T1000 (cell line): ENCODE data around the gene NUAK1.
"Not testable (repeated sequence)": the region's sequence is repeated elsewhere in the genome, so short reads cannot be mapped to it uniquely, and the experiment has no call there.

ENCODE experiments used
- DNase-seq: peaks from one replicate; lab custom pipeline; 2025; ENCODE audit warnings: mixed read lengths; lab: John Stamatoyannopoulos, UW

The NUAK1 gene

DNA sequence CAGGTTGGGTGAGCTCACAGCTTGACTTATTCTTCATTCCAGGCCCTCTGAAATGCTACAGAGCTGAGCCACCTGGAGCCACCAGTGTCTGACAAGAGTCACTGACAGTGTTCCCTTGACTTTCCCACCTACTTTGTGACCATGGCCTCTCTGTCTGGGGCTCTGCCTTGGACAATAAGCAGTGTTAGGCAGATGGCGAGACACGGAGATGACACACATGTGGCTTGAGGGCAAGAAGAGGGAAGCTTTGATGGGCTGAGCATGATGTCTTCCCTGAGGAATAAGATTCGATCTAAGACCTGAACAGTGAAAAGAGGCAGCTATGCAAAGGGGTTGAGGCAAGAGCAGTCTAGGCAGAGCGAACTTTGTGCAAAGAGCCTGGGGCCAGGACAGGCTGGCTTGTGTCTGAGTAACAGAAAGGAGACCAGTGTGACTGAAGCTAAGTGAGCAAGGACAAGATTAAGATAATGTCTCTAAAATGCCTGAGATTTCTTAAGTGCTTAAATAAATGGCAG, 105.5 kb downstream of the NUAK1 start:
- DNase-seq: no peak

DNA sequence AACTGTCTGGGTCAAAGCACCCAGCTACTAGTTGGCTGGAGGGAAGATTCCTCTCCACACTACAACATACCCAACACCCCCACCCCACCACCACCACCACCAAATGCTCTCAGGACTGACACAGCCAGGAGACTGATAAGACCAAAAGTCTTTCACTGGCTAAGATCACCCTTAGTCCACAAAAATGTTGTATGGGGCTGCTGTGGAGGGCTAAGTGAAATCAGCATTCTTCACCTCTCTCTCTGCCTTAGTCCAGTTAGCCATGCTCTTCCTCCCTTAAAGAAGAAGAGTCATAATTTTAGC, 106.2 kb downstream of the NUAK1 start:
- DNase-seq: no peak

DNA sequence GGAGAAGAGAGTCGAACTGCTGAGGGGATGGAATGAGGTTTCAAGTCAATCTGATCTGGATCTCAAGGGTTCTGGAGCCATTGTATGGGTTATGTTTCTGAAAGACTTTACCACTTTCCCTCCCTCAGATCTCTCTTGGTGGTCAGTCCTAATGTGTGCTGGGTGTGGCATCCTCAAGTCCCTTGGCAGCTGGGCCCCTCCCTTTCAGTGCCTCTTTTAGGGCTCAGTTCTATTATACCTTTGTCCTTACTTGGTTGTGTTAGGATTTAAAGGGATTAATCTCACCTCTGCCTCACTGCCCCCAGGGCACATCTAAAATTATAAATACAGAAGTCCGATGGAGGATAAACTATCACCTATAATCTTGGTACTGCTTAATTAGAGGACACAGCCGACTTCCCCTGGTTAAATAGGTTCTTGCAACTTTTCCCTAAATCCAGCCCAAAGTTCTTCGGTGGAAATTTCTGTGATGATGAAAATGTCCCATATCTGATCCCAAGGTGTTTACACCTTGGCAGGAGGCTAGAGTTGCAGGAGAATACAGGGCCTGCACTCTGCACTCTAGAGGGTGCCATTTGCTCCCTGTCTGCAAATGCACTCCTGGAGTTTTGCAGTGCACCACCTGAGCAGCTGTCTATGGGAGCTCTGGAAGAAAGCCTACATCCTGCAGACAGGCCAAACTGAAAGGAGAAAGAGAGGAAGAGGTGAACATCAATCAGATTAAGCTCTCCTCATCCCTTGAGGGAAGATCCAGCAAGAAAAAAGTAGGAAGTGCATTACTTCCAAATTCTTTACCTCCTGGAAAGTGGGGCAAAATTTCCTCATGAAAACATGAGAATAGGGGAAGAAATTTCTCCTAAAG, 106.8 kb downstream of the NUAK1 start:
- no peak for DNase-seq

DNA sequence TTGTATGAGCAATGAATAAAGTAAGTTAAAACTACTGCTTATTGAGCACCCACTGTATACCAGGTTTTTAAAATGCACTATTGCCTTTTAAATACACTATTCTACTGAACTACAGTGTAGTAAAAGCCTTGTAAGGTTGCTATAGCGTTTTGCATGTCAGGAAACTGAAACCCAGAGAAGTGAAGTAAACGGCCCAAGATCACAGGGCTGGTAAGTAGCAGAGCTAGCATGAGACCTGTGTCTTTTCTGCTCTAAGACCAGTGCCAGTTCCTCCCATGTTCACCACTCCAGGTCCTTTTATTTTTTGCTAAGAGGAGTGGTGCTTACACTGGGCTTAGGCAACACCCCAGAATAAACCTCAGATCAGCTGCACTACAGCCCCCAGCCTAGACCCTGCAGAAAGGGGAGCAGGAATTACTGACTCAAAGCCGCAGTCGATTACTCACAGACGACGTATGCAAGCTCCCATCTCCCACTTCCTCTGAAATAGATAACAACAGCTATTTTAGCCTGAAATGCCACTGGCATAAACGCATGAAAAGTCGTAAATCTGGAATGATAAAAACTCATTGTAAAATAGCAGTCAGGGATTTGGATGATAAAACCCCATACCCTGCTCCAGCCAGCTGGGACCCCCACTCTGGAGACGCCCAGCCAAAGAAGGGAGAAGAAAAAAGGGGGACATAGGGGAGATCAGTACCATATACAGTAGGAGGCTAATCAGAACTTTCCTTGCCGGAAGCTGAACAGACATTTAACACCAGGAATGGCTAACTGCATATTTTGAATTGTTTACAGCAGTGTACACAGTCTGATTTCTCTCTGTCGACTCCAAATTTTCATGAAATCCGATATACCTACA, 108.3 kb downstream of the NUAK1 start:
- DNase-seq: peak; percentile 56

DNA sequence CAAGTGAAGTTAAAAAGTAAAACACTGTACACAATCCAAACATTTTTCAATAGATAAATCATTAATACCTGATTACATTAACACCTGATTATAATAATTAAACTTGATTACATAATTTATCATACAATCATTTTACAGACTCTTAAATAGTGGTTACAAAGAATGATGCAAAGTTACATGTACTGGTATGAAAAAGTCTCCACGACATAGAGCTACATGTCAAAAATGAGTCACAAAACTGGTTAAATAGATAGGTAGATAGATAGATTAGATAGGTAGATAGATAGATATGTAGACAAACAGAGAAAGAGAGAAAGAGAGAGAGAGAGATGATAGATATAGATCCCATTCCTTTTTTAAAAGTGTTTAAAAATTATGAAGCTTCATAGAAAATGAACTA, 109.2 kb downstream of the NUAK1 start:
- DNase-seq: no peak

DNA sequence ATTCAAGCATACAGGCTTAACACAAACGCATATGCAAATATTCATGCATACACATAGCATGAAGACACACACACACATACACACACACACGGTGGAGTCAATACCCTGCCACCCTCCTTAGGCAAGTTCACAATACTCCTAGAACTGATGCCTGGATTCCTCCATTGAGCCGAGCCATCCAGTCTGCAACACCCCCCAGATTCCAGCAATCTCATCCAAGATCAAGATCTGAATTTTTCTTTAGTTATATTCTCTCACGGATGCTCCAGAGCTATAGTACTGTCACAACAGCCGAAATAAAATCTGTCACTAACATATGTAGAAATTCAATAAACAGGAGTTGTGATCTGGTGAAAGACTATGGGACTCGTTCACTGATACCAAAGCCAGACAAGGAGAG, 110.8 kb downstream of the NUAK1 start:
- no peak for DNase-seq

DNA sequence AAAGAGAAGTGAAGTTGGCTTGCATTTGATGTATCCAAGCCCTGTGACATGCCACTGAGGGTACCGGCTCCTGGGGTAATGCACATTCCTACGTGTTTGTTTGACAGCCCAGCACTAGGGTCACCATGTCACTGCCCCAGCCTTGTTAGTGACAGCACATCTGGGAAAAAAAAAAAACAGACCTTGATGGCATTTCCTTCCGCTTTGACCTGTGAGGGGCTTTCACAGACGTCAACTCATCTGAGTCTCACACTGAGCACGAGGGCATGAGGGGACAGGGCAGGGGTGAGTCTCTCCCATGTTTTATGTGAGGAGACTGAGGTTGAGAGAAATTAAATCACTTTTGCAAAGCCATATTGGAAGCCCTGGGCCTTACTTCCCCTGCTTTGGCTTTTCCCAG, 111.5 kb downstream of the NUAK1 start:
- DNase-seq: no peak

DNA sequence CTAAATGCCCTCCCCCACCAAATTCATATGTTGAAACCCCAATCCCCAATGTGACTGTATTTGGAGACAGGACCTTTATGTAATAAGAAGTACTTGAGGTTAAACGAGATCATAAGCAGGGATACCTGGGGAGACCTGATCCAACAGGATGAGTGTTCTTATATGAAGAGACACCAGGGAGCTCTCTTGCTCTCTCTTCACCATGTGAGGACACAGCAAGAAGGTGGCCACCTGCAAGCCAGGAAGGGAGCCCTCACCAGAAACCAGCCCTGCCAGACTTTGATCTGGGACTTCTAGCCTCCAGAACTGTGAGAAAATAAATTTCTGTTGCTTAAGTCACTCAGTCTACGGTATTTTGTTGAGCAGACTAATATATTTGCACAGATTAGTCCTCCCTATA, 113.6 kb downstream of the NUAK1 start:
- DNase-seq: no peak

DNA sequence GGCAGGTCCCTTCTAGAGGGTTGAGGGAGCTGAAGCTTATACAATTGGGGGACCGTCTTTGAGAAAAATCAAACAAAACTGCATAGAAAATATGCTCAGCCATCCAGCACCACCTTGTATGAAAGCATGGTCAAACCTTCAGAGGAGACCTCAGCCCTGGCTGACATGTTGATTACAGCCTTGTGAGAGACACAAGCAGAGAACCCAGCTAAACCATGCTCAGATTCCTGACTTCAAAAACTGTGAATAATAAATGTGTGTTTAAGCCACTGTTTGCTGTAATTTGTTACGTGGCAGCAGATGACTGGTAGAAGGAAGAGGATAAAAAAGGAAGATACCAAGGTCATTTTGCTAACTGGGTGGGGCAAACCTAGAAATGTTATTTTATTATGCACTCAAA, 115.7 kb downstream of the NUAK1 start:
- DNase-seq: no peak

DNA sequence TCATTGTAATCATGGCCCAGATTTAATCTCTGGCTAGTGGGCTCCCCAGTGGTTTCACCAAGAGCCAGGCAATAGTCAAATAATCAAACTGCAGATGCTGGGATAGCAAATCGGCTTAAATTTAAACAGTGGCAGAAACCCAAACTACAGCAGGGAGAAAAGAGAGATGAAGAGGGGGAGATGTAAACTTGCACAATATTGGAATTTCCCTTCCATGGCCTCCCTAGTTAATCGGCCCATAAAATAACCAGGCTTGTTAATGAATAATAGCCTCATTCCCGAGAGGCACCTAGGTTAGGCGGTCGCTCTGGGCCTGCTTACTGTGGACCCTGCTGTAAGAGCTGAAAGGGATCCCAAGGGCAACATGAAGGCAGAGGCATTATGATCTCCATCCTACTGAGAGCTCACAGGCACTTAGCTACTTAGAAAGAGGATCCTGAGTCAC, 116.2 kb downstream of the NUAK1 start:
- peak; percentile 21 for DNase-seq

DNA sequence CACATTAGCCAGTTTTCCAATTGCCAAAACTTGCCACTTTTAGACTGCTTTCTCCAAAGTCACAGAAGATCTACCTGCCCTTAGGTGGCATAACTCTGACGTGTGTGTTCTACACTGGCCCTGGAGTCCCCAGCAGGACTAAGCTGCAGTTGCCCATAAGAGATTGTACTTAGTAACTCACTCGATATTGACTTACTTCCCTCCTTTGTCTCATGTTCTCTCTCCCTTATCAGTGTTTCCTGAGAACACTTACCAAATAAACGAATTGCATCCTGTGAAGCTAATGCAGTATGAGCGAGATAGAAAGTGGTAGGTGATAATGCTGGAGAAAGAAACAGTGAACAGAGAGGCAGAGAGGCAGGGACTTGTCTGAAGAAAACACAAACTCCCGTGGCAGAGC, 117.2 kb downstream of the NUAK1 start:
- no peak for DNase-seq

DNA sequence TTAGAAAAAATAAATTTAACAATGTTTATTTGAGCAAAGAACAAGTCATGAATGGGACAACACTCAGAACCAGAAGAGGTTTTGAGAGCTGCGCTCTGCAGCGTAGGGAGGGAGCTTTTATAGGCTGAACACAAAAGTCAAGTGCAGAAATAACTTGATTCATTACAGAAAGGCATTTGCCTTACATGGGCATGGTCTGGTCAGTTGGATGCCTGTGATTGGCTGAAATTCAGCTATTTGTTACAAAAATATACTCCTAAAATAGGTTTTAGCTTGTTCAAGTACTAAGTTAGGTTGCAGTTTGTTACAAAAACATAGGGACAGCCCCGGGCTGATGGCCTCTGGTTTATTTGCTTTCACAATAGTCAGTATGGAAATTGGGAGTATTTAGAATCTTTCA, 118.0 kb downstream of the NUAK1 start:
- DNase-seq: no peak

DNA sequence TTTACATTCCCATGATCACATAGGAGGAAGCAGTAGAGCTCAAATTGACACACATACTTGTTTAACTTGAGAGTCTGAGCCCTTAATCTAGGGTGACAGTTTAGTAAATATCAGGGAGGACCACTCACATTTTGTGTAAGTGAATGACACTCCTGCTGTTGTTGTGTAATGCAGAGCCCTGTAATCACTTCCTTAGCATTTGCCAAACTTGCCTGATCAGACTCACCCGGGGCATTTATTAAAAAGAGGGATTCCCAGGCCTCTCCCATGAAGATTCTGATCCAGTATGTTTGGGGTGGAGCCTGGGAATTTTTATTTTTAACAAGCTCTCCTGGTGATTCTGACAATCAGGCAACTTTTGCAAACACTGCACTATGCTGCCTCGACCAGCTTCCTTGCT, 119.6 kb downstream of the NUAK1 start:
- DNase-seq: no peak

DNA sequence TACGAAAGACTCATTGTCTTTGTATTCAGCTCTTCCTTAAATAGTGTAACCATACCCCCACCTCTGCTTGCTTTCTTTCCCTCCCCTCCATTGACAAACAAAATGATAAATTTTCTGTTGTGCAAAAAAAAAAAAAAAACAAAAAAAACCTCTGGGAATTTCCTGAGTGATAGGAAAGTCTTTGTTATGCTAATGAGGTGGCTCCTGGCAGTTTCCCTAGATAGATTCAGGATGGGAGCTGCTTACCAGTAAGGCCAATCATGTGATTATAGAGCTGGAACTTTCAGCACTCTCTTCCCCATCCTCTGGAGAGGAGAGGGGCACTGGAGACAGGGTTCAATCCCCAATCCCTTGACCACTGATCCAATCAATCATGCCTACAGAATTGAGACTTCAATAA, 120.5 kb downstream of the NUAK1 start:
- DNase-seq: no peak

DNA sequence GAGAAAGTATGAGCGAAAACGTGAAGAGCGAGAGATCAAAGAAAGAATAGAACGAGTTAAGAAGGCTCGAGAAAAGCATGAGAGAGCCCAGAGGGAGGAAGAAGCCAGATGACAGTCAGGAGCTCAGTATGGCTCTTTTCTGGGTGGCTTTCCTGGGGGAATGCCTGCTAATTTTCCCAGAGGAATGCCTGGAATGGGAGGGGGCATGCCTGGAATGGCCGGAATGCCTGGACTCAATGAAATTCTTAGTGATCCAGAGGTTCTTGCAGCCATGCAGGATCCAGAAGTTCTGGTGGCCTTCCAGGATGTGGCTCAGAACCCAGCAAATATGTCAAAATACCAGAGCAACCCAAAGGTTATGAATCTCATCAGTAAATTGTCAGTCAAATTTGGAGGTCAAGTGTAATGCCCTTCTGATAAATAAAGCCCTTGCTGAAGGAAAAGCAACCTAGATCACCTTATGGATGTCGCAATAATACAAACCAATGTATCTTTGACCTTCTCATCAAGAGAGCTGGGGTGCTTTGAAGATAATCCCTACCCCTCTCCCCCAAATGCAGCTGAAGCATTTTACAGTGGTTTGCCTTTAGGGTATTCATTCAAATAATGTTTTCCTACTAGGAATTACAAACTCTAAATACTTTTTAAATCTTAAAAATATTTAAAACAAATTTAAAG, 122.0 kb downstream of the NUAK1 start:
- not testable (repeated sequence) for DNase-seq

DNA sequence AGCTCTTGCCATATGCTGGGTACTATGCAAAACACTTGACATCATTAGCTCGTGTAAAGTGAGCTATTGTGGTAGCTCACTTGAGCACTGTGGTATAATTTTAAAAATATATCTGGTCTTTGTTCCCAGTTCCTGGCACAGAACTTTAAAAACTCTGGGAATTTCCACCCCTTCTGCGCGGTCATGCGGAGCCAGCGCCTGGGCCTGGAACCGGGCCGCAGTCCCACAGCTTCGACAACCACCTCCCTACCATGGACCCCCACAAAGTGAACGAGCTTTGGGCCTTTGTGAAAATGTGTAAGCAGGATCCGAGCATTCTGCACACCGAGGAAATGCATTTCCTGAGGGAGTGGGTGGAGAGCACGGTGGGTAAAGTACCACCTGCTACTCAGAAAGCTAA, 123.1 kb downstream of the NUAK1 start:
- DNase-seq: no peak

DNA sequence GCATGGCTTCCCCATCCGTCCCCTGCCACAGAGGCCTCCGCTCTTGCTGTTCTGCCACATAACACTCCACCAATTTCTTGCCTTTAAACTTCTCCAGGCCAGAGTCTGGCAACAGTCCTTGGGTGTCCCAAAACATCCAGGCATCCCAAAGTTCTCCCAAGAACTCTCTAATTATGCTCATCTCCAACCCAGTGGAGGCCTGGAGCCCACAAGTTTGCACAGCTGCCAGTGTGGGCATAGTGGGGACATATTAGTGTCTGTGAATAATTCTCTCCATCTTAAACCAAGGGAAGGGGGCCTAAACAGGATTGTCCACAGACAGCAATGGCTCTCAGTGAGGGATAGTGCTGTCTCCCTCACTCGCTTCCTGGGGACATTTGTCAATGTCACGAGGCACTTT, 124.8 kb downstream of the NUAK1 start:
- no peak for DNase-seq
